CD8-positive, alpha-beta memory T cell (primary cell): Measurements from ENCODE around the gene UBE3B. TPM values are rescaled to one million over a fixed set of nuclear protein-coding genes. Genes with fewer than 3 reads are reported as not detected.
"Not testable (repeated sequence)": the region's sequence is repeated elsewhere in the genome, so short reads cannot be mapped to it uniquely, and the experiment has no call there.

Experiments used
- CTCF ChIA-PET: fragments of 350-600 bp; sonication (Branson Sonifier 250); formaldehyde crosslinking; loops from one replicate; lab custom pipeline; 2021; ENCODE audit warnings: antibody characterized with exemption; lab: Charles Lee
- POLR2A ChIA-PET: fragments of 350-600 bp; sonication (Branson Sonifier 250); formaldehyde crosslinking; loops from one replicate; lab custom pipeline; 2021; ENCODE audit warnings: antibody characterized with exemption; lab: Charles Lee
- DNase-seq, 5 donors: peaks; one replicate each; pipeline versions ENCODE4 v3.0.0 to v3.0.0-alpha.2; 2020 to 2022; ENCODE audit warnings: mixed read lengths in 1 of 5
- H3K27ac ChIP-seq: one replicate; pipeline ENCODE4 v1.7.0; 2013; ENCODE audit warnings: low read depth, mild to moderate bottlenecking, low read length, moderate library complexity
- H3K27me3 ChIP-seq: 2 replicates; pipeline ENCODE4 v1.7.0; 2013; ENCODE audit warnings: low read length, mild to moderate bottlenecking; ENCODE audit not compliant: insufficient read depth, poor library complexity, severe bottlenecking
- H3K36me3 ChIP-seq: 2 replicates; pipeline ENCODE4 v1.7.0; 2013; ENCODE audit warnings: mild to moderate bottlenecking, low read length, moderate library complexity; ENCODE audit not compliant: insufficient read depth
- H3K4me1 ChIP-seq: 2 replicates; pipeline ENCODE4 v1.7.0; 2013; ENCODE audit warnings: mild to moderate bottlenecking, low read length, moderate library complexity; ENCODE audit not compliant: insufficient read depth
- H3K4me3 ChIP-seq: 2 replicates; pipeline ENCODE4 v1.7.0; 2013; ENCODE audit warnings: mild to moderate bottlenecking, low read length
- H3K9me3 ChIP-seq: 2 replicates; pipeline ENCODE4 v1.7.0; 2013; ENCODE audit warnings: mild to moderate bottlenecking, low read length
- H3K27ac Mint-ChIP-seq, 8 donors: one replicate each; pipeline ENCODE4 v1.8.0; 2020 to 2021; ENCODE audit warnings: mixed read lengths in 8 of 8, mild to moderate bottlenecking in 6 of 8, inconsistent platforms in 3 of 8, moderate library complexity in 3 of 8
- H3K27me3 Mint-ChIP-seq, 2 donors: one replicate each; pipeline ENCODE4 v1.8.0; 2020 to 2021; ENCODE audit warnings: mixed read lengths in 2 of 2, mild to moderate bottlenecking in 1 of 2, moderate library complexity in 1 of 2
- H3K36me3 Mint-ChIP-seq, 3 donors: one replicate each; pipeline ENCODE4 v1.8.0; 2020 to 2021; ENCODE audit warnings: mixed read lengths in 3 of 3, inconsistent platforms in 1 of 3, mild to moderate bottlenecking in 1 of 3
- H3K4me1 Mint-ChIP-seq, 3 donors: one replicate each; pipeline ENCODE4 v1.8.0; 2020 to 2021; ENCODE audit warnings: mixed read lengths in 3 of 3, inconsistent platforms in 1 of 3, mild to moderate bottlenecking in 1 of 3
- H3K4me3 Mint-ChIP-seq, 7 donors: one replicate each; pipeline ENCODE4 v1.8.0; 2020 to 2021; ENCODE audit warnings: mixed read lengths in 7 of 7, mild to moderate bottlenecking in 6 of 7, moderate library complexity in 4 of 7, inconsistent platforms in 2 of 7
- H3K9me3 Mint-ChIP-seq, 5 donors: one replicate each; pipeline ENCODE4 v1.8.0; 2020 to 2022; ENCODE audit warnings: mixed read lengths in 5 of 5, mild to moderate bottlenecking in 3 of 5, moderate library complexity in 2 of 5, inconsistent platforms in 1 of 5
- polyA plus RNA-seq: library from polyadenylated mRNA; unstranded; fragments of 300-500 nt; fragmentation: Illumina TruSeq; gene quantifications from one replicate; pipeline ENCODE4 v1.2.3, GENCODE V29; 2021
- total RNA-seq, 2 experiments: library from RNA; stranded (reverse); gene quantifications; one replicate each; pipeline ENCODE4 v1.2.3, GENCODE V29; 2021

The UBE3B gene
- total and polyA plus RNA-seq, 3 experiments from 2014 or later = 20.8 to 40.2 (median 38.3) TPM

GRCh38 chr12:109433618-109434017, 43.8 kb upstream of the UBE3B start:
- H3K9me3 ChIP-seq = no peaks in the 10 kb centered on the region
- H3K36me3 Mint-ChIP-seq = peaks cover 0 to 1% (median 0%) of the 10 kb centered on the region in 3 donors
- peak overlapping the region in 1 of 8 donors; percentile 42 for H3K27ac Mint-ChIP-seq
- ChIA-PET POLR2A (no interaction called here), CTCF (interaction anchor here (0.6 to 2.0 kb wide), 9 partner anchors 9 to 412 kb away, joined by 3 to 13 read pairs (median 5); partner anchors contain the start of genes KCTD10 and UBE3B)
- peaks cover 6 to 12% (median 11%) of the 10 kb centered on the region in 3 donors for H3K4me1 Mint-ChIP-seq
- H3K4me3 ChIP-seq = no peak overlapping the region
- H3K36me3 ChIP-seq = no peaks in the 10 kb centered on the region
- H3K4me3 Mint-ChIP-seq = no peak overlapping the region
- no peaks in the 10 kb centered on the region for H3K9me3 Mint-ChIP-seq
- DNase-seq = no peak
- H3K27me3 ChIP-seq = no peaks in the 10 kb centered on the region
- H3K4me1 ChIP-seq = no peaks in the 10 kb centered on the region
- no peak overlapping the region for H3K27ac ChIP-seq
- peaks cover 0 to 1% of the 10 kb centered on the region in 2 donors for H3K27me3 Mint-ChIP-seq

GRCh38 chr12:109434582-109434981, 42.9 kb upstream of the UBE3B start:
- POLR2A ChIA-PET = no interaction called here

GRCh38 chr12:109435428-109436187, 41.8 kb upstream of the UBE3B start:
- no peak overlapping the region for H3K27ac ChIP-seq
- ChIA-PET CTCF (no interaction called here), POLR2A (no interaction called here)
- DNase-seq = no peak
- H3K36me3 ChIP-seq = no peaks in the 10 kb centered on the region
- H3K4me3 ChIP-seq = no peak overlapping the region
- no peaks in the 10 kb centered on the region for H3K4me1 ChIP-seq
- Mint-ChIP-seq H3K4me3 (no peak overlapping the region), H3K9me3 (no peaks in the 10 kb centered on the region), H3K36me3 (peaks cover 0 to 1% (median 0%) of the 10 kb centered on the region in 3 donors), H3K27ac (peak overlapping the region in 2 of 8 donors; percentile 7 to 39), H3K27me3 (no peaks in the 10 kb centered on the region), H3K4me1 (peaks cover 6 to 12% (median 11%) of the 10 kb centered on the region in 3 donors)
- no peaks in the 10 kb centered on the region for H3K9me3 ChIP-seq
- H3K27me3 ChIP-seq = no peaks in the 10 kb centered on the region

More at GRCh38 chr12:109434582-109434981, 42.9 kb upstream of the UBE3B start:
- Histone ChIP-seq H3K36me3 (no peaks in the 10 kb centered on the region), H3K4me3 (no peak overlapping the region), H3K27me3 (no peaks in the 10 kb centered on the region), H3K4me1 (no peaks in the 10 kb centered on the region), H3K9me3 (no peaks in the 10 kb centered on the region), H3K27ac (no peak overlapping the region)
- peaks cover 6 to 12% (median 11%) of the 10 kb centered on the region in 3 donors for H3K4me1 Mint-ChIP-seq
- DNase-seq = no peak
- no peaks in the 10 kb centered on the region for H3K9me3 Mint-ChIP-seq
- H3K36me3 Mint-ChIP-seq = peaks cover 0 to 1% (median 0%) of the 10 kb centered on the region in 3 donors
- H3K27ac Mint-ChIP-seq = no peak overlapping the region
- no peaks in the 10 kb centered on the region for H3K27me3 Mint-ChIP-seq
- CTCF ChIA-PET = no interaction called here
- no peak overlapping the region for H3K4me3 Mint-ChIP-seq

GRCh38 chr12:109436188-109436560, 41.3 kb upstream of the UBE3B start:
- Mint-ChIP-seq H3K4me1 (peaks cover 6 to 12% (median 11%) of the 10 kb centered on the region in 3 donors), H3K27me3 (no peaks in the 10 kb centered on the region), H3K9me3 (no peaks in the 10 kb centered on the region), H3K36me3 (peaks cover 0 to 1% (median 0%) of the 10 kb centered on the region in 3 donors), H3K27ac (no peak overlapping the region), H3K4me3 (no peak overlapping the region)
- H3K4me3 ChIP-seq = no peak overlapping the region
- POLR2A ChIA-PET = no interaction called here
- H3K9me3 ChIP-seq = no peaks in the 10 kb centered on the region
- no peak overlapping the region for H3K27ac ChIP-seq
- no peaks in the 10 kb centered on the region for H3K36me3 ChIP-seq
- DNase-seq = no peak
- H3K27me3 ChIP-seq = no peaks in the 10 kb centered on the region
- no peaks in the 10 kb centered on the region for H3K4me1 ChIP-seq
- CTCF ChIA-PET = no interaction called here

- DNase-seq = no peak
- H3K4me3 Mint-ChIP-seq = no peak overlapping the region
- CTCF ChIA-PET = no interaction called here
- H3K36me3 Mint-ChIP-seq = peaks cover 0 to 5% (median 1%) of the 10 kb centered on the region in 3 donors
- H3K27ac ChIP-seq = no peak overlapping the region
- POLR2A ChIA-PET = no interaction called here
- H3K36me3 ChIP-seq = no peaks in the 10 kb centered on the region
- no peak overlapping the region for H3K4me3 ChIP-seq
- no peaks in the 10 kb centered on the region for H3K27me3 ChIP-seq
- H3K4me1 ChIP-seq = no peaks in the 10 kb centered on the region
- peak overlapping the region in 1 of 8 donors; percentile 16 for H3K27ac Mint-ChIP-seq
- no peaks in the 10 kb centered on the region for H3K4me1 Mint-ChIP-seq
- H3K27me3 Mint-ChIP-seq = no peaks in the 10 kb centered on the region
- no peaks in the 10 kb centered on the region for H3K9me3 Mint-ChIP-seq
- H3K9me3 ChIP-seq = no peaks in the 10 kb centered on the region
Observed at GRCh38 chr12:109439181-109439580, 38.3 kb upstream of the UBE3B start.

GRCh38 chr12:109439951-109440350, 37.5 kb upstream of the UBE3B start:
- H3K27me3 Mint-ChIP-seq, CTCF ChIA-PET, H3K4me3 ChIP-seq, H3K9me3 ChIP-seq, H3K4me1 ChIP-seq, H3K27me3 ChIP-seq, H3K4me1 Mint-ChIP-seq, H3K36me3 ChIP-seq, POLR2A ChIA-PET, H3K27ac ChIP-seq, H3K27ac Mint-ChIP-seq, H3K9me3 Mint-ChIP-seq, DNase-seq, H3K4me3 Mint-ChIP-seq: not testable (repeated sequence)
- H3K36me3 Mint-ChIP-seq = peaks cover 0 to 11% (median 5%) of the 10 kb centered on the region in 3 donors

GRCh38 chr12:109440851-109441490, 36.5 kb upstream of the UBE3B start:
- no peak for DNase-seq
- POLR2A ChIA-PET = no interaction called here
- Mint-ChIP-seq H3K36me3 (peaks cover 0 to 21% (median 5%) of the 10 kb centered on the region in 3 donors), H3K27me3 (no peaks in the 10 kb centered on the region), H3K4me1 (no peaks in the 10 kb centered on the region), H3K9me3 (no peaks in the 10 kb centered on the region), H3K27ac (peak overlapping the region in 2 of 8 donors; percentile 3 to 38), H3K4me3 (no peak overlapping the region)
- CTCF ChIA-PET = no interaction called here
- Histone ChIP-seq H3K4me3 (no peak overlapping the region), H3K9me3 (no peaks in the 10 kb centered on the region), H3K36me3 (no peaks in the 10 kb centered on the region), H3K27me3 (no peaks in the 10 kb centered on the region), H3K4me1 (no peaks in the 10 kb centered on the region), H3K27ac (no peak overlapping the region)

GRCh38 chr12:109443794-109444193, 33.6 kb upstream of the UBE3B start:
- H3K27me3 Mint-ChIP-seq = no peaks in the 10 kb centered on the region
- H3K27ac Mint-ChIP-seq = no peak overlapping the region
- no peak overlapping the region for H3K27ac ChIP-seq
- no peak overlapping the region for H3K4me3 ChIP-seq
- no peaks in the 10 kb centered on the region for H3K4me1 ChIP-seq
- ChIA-PET POLR2A (no interaction called here), CTCF (no interaction called here)
- no peaks in the 10 kb centered on the region for H3K9me3 Mint-ChIP-seq
- H3K27me3 ChIP-seq = no peaks in the 10 kb centered on the region
- no peaks in the 10 kb centered on the region for H3K4me1 Mint-ChIP-seq
- DNase-seq = no peak
- no peaks in the 10 kb centered on the region for H3K9me3 ChIP-seq
- no peaks in the 10 kb centered on the region for H3K36me3 ChIP-seq
- peaks cover 0 to 45% (median 4%) of the 10 kb centered on the region in 3 donors for H3K36me3 Mint-ChIP-seq
- H3K4me3 Mint-ChIP-seq = no peak overlapping the region
